ENCODE data around the gene JAG1. TPM values are rescaled to one million over a fixed set of nuclear protein-coding genes. Genes with fewer than 3 reads are reported as not detected.

The JAG1 gene
- total RNA-seq, 1 experiment from 2014 or later = 88.0 TPM

DNA sequence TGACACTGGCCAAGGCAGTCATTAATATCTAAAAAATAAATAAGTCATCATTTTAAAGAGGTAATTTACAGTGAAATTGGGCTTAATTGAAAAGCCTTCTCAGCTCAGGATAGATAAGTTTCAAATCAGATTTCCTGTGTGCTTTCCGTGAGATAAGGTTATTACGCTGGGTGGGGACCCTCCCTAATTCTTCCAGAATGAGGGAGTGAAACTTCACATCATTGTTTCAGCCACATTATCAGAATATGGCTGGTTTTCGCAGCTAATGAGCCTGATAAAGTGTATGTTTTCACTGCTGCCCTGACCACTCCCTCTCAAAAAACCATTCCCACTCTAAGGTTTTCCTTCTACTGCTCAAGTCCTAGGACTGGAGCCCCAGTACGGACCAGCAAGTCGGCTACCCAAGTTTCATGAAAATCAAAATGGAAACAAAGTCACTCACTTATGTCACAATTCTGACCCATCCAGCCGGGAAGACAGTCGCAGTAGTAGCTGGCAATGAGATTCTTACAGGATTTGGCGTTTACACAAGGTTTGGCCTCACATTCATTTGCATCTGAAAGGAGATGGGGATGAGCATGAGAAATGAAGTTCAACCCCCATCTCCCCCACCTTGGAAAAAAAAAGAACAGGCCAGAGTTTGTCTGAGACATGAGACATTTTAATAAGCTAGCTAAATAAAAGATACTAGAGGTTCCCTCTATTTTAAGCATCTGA is 24.6 kb downstream of the JAG1 start:
- peaks cover 96% of the 10 kb centered on the region for H3K36me3 Mint-ChIP-seq (ENCODE audit: insufficient read depth, unreplicated experiment)
- H3K4me3 Mint-ChIP-seq (ENCODE audit: unreplicated experiment) = no peak overlapping the region
- H3K9me3 Mint-ChIP-seq (ENCODE audit: unreplicated experiment) = no peaks in the 10 kb centered on the region
- TF ChIP-seq, protein P1, sequence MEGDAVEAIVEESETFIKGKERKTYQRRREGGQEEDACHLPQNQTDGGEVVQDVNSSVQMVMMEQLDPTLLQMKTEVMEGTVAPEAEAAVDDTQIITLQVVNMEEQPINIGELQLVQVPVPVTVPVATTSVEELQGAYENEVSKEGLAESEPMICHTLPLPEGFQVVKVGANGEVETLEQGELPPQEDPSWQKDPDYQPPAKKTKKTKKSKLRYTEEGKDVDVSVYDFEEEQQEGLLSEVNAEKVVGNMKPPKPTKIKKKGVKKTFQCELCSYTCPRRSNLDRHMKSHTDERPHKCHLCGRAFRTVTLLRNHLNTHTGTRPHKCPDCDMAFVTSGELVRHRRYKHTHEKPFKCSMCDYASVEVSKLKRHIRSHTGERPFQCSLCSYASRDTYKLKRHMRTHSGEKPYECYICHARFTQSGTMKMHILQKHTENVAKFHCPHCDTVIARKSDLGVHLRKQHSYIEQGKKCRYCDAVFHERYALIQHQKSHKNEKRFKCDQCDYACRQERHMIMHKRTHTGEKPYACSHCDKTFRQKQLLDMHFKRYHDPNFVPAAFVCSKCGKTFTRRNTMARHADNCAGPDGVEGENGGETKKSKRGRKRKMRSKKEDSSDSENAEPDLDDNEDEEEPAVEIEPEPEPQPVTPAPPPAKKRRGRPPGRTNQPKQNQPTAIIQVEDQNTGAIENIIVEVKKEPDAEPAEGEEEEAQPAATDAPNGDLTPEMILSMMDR (IDR thresholded peaks at IDR 0.05; ENCODE audit: unreplicated experiment) = no peak
- no peaks in the 10 kb centered on the region for H3K27me3 Mint-ChIP-seq (ENCODE audit: insufficient read depth, unreplicated experiment)
- no TSS peak for BruUV-seq (replicated peaks)
- ChIA-PET POLR2A (interaction anchor here (0.6 to 2.2 kb wide), 4 partner anchors 10 to 867 kb away, joined by 3 to 11 read pairs (median 6); no protein-coding TSS in a partner anchor), CTCF (interaction anchor here (0.7 to 2.2 kb wide), 9 partner anchors 10 to 258 kb away, joined by 3 to 18 read pairs (median 5); no protein-coding TSS in a partner anchor)
- peak overlapping the region; percentile 19 for H3K27ac Mint-ChIP-seq (ENCODE audit: low read depth, unreplicated experiment)
- DNase-seq (ENCODE audit: unreplicated experiment) = no peak
- intact Hi-C loops (cut with micrococcal nuclease) = no loop called here
- H3K4me1 Mint-ChIP-seq (ENCODE audit: insufficient read depth, unreplicated experiment) = peaks cover 5% of the 10 kb centered on the region

DNA sequence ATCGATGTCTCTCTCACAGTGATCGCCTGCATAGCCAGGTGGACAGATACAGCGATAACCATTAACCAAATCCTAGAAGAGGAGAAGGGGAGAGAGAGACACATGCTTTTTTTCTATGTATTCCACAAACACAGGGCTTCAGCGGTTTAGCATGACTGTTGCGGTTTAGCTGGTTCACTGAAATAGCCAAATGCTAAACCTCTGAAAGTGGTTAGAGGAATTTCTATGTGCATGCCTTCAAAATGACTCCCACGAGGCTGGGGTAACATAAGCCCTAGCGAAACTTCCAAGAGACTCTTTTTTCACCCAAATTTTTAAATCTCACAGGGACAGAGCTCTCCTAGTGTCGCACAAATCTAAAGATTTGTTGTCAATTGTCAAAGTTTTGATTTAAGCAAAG is 25.1 kb downstream of the JAG1 start:
- Mint-ChIP-seq H3K27ac (ENCODE audit: low read depth, unreplicated experiment) (peak overlapping the region; percentile 19), H3K4me1 (ENCODE audit: insufficient read depth, unreplicated experiment) (no peaks in the 10 kb centered on the region), H3K36me3 (ENCODE audit: insufficient read depth, unreplicated experiment) (peaks cover 93% of the 10 kb centered on the region), H3K4me3 (ENCODE audit: unreplicated experiment) (no peak overlapping the region), H3K9me3 (ENCODE audit: unreplicated experiment) (no peaks in the 10 kb centered on the region), H3K27me3 (ENCODE audit: insufficient read depth, unreplicated experiment) (no peaks in the 10 kb centered on the region)
- no TSS peak for BruUV-seq (replicated peaks)
- intact Hi-C loops (cut with micrococcal nuclease) = no loop called here
- CTCF ChIA-PET = interaction anchor here (0.7 to 2.2 kb wide), 8 partner anchors 9 to 222 kb away, joined by 3 to 18 read pairs (median 6); no protein-coding TSS in a partner anchor
- no peak for DNase-seq (ENCODE audit: unreplicated experiment)
- TF ChIP-seq, protein P1 (IDR thresholded peaks at IDR 0.05; ENCODE audit: unreplicated experiment) = no peak
- POLR2A ChIA-PET = interaction anchor here (0.6 to 2.2 kb wide), 5 partner anchors 11 to 867 kb away, joined by 3 to 11 read pairs (median 3); no protein-coding TSS in a partner anchor

DNA sequence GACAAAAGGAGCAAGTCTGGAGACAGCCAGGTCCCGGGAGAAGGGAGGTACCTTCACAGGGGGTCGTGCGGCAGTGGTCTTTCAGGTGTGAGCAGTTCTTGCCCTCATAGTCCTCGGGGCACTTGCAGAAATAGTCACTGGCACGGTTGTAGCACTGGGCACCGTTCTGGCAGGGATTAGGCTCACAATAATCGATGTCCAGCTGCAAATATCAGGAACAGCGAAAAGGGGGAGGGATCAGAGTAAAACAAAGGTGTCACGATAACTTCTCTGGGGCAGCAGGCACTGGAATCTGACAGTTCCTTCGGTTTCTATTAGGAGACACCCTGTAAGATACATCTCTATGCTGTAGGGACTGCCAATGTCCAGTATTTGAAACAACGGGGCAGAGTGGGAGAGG is 25.9 kb downstream of the JAG1 start:
- Mint-ChIP-seq H3K27me3 (ENCODE audit: insufficient read depth, unreplicated experiment) (no peaks in the 10 kb centered on the region), H3K9me3 (ENCODE audit: unreplicated experiment) (no peaks in the 10 kb centered on the region), H3K4me1 (ENCODE audit: insufficient read depth, unreplicated experiment) (no peaks in the 10 kb centered on the region), H3K4me3 (ENCODE audit: unreplicated experiment) (no peak overlapping the region), H3K36me3 (ENCODE audit: insufficient read depth, unreplicated experiment) (peaks cover 93% of the 10 kb centered on the region), H3K27ac (ENCODE audit: low read depth, unreplicated experiment) (no peak overlapping the region)
- BruUV-seq (replicated peaks) = no TSS peak
- CTCF ChIA-PET = interaction anchor here (0.7 to 1.9 kb wide), 4 partner anchors 10 to 221 kb away, joined by 3 to 6 read pairs (median 4); no protein-coding TSS in a partner anchor
- TF ChIP-seq, protein P1 (IDR thresholded peaks at IDR 0.05; ENCODE audit: unreplicated experiment) = no peak
- no peak for DNase-seq (ENCODE audit: unreplicated experiment)
- POLR2A ChIA-PET = interaction anchor here (0.5 to 1.0 kb wide), 3 partner anchors 17 to 674 kb away, joined by 3 read pairs; no protein-coding TSS in a partner anchor
- intact Hi-C loops (cut with micrococcal nuclease) = no loop called here

DNA sequence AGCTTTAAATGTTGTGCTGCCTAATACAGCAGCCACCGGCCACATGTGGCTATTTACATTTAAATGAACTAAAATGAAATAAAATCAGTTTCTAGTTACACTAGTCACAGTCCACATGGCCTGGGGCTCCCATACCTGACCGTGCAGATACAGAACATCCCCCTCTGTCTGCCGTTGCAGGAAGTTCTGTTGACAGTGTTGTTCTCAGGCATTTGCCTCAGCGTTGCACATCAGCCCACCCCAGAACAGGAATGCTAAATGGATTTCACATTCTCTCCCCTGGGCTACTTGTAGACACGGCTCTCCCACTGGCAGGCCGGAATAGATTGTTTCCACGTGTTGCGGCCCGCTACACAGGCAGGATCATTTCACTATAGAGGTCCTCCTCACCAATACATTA is 26.3 kb downstream of the JAG1 start:
- Mint-ChIP-seq H3K4me3 (ENCODE audit: unreplicated experiment) (no peak overlapping the region), H3K4me1 (ENCODE audit: insufficient read depth, unreplicated experiment) (no peaks in the 10 kb centered on the region), H3K9me3 (ENCODE audit: unreplicated experiment) (no peaks in the 10 kb centered on the region), H3K36me3 (ENCODE audit: insufficient read depth, unreplicated experiment) (peaks cover 94% of the 10 kb centered on the region), H3K27me3 (ENCODE audit: insufficient read depth, unreplicated experiment) (no peaks in the 10 kb centered on the region), H3K27ac (ENCODE audit: low read depth, unreplicated experiment) (no peak overlapping the region)
- ChIA-PET CTCF (interaction anchor here (0.7 to 1.9 kb wide), 3 partner anchors 10 to 896 kb away, joined by 3 to 5 read pairs (median 3); no protein-coding TSS in a partner anchor), POLR2A (no interaction called here)
- TF ChIP-seq, protein P1 (IDR thresholded peaks at IDR 0.05; ENCODE audit: unreplicated experiment) = peak; percentile 25
- BruUV-seq (replicated peaks) = no TSS peak
- DNase-seq (ENCODE audit: unreplicated experiment) = peak; percentile 25
- intact Hi-C loops (cut with micrococcal nuclease) = no loop called here
